GM21423 (cell line): ENCODE results near the gene KCNMB3.
"Not testable (repeated sequence)": the region's sequence is repeated elsewhere in the genome, so short reads cannot be mapped to it uniquely, and the experiment has no call there.

ENCODE experiments used
- ATAC-seq: cut with Tn5 transposase; IDR thresholded peaks from one replicate; pipeline ENCODE4 v1.9.1; 2021; ENCODE audit warnings: mild to moderate bottlenecking, moderate library complexity; ENCODE audit not compliant: unreplicated experiment

The KCNMB3 gene, protein sequence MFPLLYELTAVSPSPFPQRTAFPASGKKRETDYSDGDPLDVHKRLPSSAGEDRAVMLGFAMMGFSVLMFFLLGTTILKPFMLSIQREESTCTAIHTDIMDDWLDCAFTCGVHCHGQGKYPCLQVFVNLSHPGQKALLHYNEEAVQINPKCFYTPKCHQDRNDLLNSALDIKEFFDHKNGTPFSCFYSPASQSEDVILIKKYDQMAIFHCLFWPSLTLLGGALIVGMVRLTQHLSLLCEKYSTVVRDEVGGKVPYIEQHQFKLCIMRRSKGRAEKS

DNA sequence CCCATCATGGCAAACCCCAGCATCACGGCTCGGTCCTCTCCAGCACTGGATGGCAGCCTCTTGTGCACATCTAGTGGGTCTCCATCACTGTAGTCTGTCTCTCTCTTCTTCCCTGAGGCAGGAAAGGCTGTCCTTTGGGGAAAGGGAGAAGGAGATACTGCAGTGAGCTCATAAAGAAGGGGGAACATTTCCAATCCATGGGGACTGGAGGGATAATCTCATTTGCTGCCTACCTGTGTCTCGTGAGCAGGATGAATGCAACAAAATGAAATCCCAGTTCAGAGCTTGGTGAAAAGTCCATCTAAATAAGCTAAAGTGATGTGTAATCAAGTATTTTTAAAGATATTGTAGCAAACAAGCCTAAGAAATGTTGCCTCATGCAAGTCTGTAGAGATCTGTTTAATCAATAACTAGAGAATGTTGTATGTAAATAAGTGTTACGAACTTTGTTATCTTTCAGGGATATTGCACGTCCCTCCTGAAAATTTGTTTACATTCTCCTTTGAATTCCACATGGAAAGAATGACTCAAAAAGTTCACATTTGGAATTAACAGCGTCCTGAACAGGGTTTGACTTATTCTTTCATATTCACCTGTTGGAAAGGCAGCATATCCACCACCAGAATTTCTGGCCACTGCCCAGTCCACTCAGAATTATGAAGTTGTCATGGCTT lies at the start of gene KCNMB3:
Gene KCNMB3 (minus strand): TSS at position 312 of the 674 bp plus-strand sequence. CDS start 124 bp downstream, at position 188.
- no peak for ATAC-seq

DNA sequence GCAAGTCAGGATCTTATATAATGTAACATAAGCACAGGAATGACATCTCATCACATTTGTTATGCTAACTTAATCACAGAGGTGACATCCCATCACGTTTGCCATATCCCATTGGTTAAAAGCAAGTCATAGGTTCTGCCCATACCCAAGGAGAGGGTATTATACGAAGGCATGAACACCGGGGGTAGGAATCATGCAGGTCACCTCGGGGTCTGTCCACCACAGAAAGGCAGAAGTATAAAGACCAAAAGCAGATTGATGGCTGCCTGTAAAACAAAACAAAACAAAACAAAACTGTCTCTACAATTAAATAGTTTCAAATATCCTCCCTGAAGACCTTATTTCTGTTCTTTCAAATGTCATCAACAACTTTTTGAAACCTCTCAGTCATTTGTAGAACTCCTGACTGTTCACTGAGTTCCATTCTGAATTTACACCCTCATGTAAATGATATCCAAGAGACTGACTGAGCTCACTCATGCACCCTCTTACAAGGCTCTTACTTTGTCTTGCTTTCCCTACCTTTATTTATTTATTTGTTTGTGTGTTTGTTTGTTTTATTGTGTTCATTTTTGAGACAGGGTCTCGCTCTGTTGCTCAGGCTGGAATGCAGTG lies 49.2 kb upstream of the KCNMB3 start:
- ATAC-seq = peak; percentile 49

DNA sequence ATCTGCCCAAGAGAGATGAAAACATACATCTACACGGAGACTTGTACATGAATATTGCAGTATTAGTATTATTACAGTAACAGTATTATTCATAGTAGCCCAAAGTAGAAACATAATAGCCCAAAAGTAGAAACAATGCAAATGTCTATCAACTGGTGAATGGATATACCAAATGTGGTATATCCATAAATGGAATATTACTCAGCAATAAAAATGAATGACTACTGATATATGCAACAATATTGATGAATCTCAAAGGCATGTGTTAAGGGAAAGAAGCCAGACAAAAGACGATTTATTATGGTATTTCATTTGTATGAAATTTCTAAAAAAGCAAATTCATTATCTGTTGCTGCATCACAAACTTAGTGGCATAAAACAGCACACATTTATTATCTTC lies 48.4 kb upstream of the KCNMB3 start:
- no peak for ATAC-seq

DNA sequence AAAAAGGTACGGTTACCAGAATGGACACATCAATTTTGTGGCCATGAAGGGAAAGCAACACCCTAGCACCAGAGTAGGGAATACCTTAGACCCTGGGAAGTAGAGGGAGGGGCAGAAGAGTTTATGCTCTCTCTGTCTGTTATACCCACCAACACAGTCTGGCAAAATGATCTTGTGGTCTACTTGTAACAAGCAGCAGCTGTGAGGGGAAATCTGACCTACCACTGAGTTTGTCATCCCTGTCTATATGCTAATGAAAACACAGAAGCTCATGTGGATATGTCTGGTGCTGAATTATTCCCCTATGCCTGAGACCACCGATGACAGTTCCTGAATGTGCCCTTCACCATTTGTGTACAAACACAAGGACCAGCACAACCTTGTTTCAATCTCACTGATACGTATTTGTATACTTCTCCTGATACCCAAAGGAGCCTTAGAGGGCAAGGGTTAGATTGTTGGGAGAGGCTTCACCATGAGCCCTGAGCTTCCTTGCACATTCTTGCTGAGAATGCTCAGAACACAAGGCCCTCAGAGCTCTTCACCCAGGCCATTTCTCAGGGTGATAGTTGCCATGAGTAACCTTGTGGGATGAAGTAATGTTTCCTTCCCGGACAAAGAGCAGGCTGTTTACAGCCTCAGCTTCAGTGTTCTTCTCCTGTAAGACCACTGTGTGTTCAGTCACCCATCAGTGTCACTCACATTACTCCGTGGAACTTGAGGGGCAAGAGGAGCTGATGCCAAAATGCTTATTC lies 47.2 kb upstream of the KCNMB3 start:
- ATAC-seq = no peak

DNA sequence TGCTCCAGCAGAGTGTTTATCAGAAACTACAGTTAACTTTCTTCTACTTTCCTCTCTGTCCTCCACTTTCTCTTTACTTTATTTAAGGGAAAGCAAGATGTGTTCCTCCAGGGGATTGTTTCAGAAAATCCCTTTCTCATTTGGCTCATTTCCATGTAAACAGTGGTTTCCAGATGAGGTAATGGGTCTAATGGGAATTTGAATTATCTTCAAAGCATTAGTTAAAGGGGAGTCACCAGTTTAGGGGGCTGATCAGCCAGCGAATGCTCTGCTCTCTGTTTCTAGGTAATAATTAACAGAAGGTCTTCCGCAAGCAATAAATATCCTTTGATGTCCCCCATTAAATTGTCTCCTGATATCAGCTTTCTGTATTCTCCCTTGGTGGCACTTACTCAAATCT lies 41.5 kb upstream of the KCNMB3 start:
- ATAC-seq = no peak

DNA sequence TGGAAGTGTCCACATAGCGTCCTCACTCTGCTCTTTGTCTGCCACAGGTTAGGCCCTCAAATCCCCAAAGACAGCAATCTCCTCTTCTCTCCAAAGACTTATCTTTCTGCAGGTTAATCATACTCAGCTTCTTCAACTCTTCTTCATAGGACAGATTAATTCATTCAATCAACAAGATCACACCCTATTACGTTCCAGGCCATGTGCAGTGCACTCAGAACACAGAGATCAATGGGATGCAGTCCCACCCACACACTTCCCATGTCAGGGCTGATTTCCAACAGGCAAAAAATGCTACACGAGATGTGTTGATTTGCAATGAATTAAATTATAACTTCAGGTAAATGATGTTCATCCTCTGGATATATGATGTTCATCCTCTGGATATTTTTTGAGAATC lies 38.4 kb upstream of the KCNMB3 start:
- no peak for ATAC-seq

DNA sequence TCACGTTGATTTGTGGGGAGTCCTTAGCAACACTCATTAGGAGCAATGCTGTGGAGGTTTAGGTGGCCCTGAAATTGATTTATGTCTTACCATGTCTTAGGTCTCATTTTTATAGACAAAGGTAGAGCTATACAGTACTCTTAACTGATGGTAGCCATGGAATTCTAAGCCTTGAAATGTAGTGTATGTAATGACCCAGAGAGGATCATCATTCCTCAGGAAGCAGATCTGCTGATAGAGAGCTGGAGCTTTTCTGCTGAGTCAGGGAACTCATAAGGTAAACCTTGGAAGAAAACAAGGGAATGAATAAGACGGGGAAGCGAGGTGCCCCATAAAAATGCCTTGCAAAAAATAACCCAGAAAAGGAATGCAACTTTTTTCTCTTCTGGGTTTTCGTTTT lies 37.9 kb upstream of the KCNMB3 start:
- ATAC-seq = no peak

DNA sequence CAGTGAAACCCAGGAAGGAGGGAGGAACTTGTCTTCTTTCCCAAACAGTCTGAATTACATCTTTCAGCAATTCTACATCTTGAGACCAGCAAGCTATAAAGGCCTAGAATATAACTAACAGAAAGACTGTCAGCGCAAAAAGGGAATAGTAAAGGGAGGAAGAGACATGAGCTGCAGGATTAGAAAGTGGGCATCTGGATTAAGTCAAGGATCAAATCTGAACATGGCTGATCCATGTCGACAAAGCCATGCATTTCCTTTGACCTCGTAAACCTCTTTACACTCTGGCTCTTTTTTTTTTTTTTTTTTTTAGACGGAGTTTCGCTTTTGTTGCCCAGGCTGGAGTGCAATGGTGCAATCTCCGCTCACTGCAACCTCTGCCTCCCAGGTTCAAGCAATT lies 35.4 kb upstream of the KCNMB3 start:
- no peak for ATAC-seq

DNA sequence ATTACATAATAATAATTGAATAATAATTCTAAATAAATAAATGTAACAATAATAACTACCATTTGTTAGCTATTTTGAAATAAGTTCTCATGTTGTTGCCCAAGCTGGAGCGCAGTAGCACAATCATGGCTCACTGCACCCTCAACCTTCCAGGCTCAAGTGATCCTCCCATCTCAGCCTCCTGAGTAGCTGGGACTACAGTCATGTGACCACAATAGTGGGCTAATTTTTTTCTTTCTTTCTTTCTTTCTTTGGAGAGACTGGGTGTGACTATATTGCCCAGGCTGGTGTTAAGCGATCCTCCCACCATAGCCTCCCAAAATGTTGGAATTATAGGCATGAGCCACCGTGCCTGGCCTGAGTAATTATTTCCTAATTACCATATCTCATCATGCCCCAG lies 30.9 kb upstream of the KCNMB3 start:
- no peak for ATAC-seq

DNA sequence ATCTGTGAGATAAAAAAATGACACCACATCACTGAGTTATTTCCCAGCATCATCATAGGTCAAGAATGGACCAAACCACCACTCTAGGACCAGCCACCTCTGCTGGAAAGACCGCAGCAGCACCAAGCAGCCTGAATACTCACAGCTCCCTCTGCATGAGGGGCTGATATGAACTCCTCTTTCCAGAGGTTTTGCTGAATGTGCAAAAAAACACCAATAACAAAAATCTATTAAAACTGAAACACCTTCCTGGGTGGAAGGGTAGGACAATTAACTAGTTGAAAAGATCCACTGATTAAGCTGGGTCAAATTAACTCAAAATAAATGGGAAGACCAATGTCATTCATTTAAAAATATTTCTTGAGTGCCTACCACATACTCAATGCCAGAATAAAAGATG lies 28.9 kb upstream of the KCNMB3 start:
- no peak for ATAC-seq

DNA sequence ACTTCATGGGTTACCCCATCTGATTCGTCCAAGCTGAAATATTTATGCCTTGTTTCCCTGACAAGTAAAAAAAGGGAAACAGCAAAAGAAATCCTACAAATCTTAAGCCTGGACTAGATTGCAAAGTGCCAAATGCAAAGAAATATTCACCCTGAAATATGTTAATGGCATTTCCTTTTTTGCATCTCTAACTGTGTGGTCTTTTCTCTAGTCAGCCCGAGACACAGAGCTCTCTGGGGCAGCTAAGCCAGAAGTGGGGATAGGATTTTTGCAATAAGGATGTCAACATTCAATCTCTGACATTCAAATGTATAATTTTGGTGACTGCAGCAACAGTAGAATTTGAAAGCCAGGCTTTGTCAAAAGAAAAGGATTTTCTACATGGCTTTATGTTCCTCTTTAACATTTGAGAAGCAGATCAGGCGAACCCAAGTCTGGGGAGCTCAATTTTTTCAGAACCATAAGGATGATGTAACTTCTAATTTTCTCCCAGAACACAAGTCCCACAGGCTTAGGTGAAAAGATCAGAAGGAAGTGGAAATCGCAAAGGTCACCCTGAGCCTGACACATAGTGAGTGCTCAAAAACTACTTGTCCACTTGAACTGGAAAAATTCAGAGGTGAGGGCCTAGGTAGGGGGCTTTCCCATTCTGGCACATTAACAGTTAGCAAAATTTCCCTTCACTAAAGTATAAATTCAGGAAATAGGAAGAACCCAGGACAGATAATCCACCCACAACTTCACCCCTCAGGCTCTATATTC lies 28.2 kb upstream of the KCNMB3 start:
- ATAC-seq = no peak

DNA sequence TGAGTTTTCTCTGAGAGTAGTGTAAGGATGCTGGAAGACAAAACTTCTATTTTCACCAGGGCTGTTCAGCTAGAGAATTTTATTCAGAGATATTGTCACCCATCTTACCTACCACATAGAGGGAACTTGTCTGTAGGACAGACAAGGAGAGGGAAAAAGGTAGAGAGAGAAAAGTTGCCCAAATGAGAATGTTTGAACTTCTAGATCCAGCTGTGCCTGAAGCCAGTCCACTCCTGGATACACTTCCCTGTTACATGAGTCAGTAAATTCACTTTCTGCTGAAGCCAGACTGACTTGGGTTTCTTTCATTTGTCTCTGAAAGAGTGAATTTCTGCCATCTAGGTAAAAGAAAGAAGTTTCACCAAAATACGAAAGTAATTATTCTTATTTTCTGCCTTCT lies 27.2 kb upstream of the KCNMB3 start:
- no peak for ATAC-seq

DNA sequence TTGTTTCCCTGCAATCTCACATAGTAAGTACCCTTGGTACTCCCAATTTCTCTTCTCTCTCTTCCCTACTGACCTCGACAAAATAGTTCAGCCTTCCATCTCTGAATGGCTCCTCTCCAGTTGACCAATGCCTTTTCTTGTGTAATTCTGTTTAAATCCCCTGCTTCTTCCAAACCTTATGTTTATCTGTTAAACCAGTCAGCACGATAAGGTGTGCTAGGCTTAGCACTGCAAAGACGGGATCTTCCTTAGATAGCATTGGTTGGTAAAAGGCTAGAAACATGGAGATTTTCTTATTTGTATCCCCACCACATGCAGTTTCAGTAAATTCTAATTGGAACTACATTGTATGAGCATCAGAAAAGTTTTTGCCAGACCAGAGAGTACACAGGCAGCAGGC lies 25.8 kb upstream of the KCNMB3 start:
- ATAC-seq = no peak

DNA sequence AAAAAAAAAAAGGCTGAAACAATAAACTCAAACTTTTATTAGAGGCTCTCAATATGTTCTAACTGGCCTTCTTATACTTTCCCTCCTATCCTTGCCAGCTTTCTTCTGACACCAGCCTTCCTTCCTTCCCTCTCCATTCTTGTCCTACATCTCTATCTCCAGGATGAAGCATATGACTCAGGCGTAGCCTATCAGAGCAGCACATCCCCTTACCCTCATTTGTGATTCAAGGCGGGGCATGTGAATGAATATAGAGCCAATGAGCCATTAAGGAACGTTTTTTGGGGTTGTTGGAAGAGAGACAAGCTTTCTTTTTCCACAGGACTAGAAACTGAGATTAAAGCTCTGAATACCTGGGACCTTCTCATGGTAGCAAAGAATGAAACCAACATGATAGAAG lies 25.1 kb upstream of the KCNMB3 start:
- ATAC-seq = no peak

DNA sequence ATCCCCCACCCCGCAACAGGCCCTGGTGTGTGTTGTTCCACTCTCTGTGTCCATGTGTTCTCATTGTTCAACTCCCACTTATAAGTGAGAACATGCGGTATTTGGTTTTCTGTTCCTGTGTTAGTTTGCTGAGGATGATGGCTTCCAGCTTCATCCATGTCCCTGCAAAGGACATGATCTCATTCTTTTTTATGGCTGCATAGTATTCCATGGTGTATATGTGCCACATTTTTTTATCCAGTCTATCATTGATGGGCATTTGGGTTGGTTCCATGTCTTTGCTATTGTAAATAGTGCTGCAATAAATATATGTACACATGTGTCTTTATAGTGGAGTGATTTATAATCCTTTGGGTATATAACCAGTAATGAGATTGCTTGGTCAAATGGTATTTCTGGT lies 23.5 kb upstream of the KCNMB3 start:
- not testable (repeated sequence) for ATAC-seq

DNA sequence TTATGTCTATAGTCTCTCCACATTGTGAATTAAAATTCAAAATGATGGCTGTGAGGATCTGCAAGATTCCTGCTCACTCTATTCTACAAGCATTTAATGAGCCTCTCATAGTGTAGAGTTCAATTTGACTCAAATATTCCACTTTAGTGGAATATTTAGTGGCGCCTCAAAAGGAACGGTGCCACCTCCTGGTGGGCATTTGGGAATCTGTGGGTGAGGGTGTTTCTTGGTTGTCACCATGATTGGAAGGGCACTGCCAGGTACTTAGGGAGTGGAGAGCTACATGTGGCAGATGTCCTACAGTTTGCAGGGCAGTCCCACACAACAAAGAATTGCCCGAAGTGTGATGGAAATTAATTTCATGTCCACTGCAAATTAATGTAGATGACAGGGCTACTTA lies 21.5 kb upstream of the KCNMB3 start:
- ATAC-seq = no peak

DNA sequence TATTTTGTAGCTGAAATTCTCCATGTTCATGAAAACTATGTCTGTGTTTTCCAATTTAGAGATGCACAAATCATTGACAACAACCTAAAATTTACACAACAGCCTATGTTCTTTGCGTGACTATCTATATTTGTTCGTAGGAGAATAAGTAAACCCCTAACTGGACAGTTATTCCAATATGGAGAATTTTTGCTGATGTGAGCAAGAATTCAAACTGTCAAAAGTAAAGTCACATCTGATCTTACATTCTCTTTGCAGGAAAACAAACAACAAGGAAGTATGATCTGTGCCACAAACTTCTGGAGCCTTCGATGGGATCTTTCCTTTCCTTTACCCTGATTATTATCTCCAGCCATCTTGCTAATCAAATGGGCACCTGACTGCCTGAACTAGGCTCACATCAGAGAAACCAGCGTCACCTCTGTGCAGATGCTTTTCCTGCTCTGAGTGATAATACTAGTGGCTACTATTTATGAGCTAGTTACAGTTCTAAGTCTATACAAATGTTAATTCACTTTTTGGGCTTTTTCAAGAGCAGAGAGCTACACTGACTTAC lies 18.3 kb upstream of the KCNMB3 start:
- no peak for ATAC-seq

DNA sequence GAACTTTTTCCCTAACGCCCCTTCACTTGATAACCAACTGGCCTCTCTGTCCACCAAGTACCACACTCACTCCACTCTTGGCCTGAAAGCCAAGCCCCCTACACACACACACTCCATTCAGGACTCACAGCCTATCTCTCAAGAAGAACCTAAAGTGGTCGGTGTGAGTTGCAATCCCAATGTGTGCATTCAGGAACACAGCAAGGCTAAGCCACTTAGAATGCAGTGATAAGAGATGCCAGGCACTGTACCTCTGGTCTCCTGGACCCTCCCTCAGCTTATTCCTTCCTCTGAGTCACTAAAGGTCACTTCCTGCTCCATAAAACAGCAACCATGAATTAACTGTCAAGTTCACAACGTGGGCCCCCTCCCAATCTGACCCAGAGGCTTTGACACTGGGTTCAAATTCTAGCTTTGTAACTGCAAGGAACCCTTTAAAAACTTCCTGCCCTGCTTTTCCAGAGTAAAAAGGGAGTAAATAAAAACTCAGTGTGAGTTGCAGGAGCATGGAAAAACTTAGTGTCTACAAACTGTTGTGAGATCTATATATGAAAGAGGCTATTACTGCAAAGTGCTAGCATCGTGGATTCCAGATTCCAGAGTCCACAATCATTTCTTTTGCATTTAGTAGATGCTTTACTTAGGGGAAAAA lies 17.6 kb upstream of the KCNMB3 start:
- no peak for ATAC-seq

DNA sequence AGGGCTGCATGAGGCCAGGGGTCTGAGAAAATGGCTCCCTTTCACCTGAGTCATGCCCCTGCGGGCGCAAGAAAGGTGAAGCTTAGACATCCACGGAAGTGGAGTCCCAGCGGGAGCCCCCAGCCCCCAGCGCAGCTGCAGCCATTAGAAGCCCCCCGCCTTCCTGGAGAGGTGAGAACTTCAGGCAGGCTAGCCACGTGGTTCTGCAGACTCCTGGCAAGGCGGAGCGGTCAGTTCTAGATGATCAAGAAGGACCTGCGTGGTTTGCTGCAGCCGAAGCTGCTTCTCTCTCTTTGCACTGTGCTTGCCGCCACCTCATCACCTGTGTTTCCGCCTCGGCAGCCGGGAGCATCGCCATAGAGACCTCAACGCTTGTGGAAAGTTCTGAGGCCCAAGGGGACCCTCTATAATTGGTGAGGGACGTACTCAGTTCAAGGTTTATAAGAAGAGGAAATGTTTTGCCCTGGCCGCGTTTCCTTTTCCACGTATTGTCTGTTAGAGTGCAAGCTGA lies 15.8 kb upstream of the KCNMB3 start:
- ATAC-seq = no peak

DNA sequence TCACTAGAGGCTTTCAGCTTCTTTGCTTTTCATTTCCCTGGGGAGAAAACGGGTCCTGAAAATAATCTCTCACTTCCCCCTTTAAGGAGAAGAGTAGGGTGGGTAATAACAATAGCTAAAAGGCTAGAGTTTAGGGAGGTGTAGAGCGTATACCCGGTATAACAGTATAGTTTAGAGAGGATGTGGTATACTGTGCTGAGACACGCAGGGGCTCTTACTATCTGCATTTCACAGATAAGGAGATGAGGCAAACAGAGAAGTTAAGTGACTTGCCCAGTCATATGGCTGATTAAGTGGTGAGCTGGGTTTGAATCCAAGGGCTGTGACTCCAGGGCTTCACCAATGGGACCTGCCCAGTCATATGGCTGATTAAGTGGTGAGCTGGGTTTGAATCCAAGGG lies 15.0 kb upstream of the KCNMB3 start:
- peak; percentile 57 for ATAC-seq
